ENCODE measurements around the gene PGAM5.

The PGAM5 gene

GRCh38 chr12:132710405-132711079, at the start of gene PGAM5:
Gene PGAM5, plus strand, starts transcription at chr12:132710842. Its CDS starts 35 bp downstream, at chr12:132710877.
- Mint-ChIP-seq H3K4me1 (peaks cover 9% of the 10 kb centered on the region), H3K4me3 (peak within 1 kb of the TSS; percentile 93 to 99 (median 99)), H3K9me3 (no peaks in the 10 kb centered on the region), H3K27me3 (ENCODE audit: low read depth) (no peaks in the 10 kb centered on the region), H3K36me3 (ENCODE audit: low read depth) (peaks cover 18% of the 10 kb centered on the region), H3K27ac (peak within 1 kb of the TSS; percentile 85 to 97 (median 96))
- no peak for TF ChIP-seq CTCF (IDR thresholded peaks at IDR 0.05; ENCODE audit: unreplicated experiment in 3 of 3)

- Mint-ChIP-seq H3K4me3 (no peak overlapping the region), H3K27me3 (ENCODE audit: low read depth) (no peaks in the 10 kb centered on the region), H3K36me3 (ENCODE audit: low read depth) (peaks cover 85% of the 10 kb centered on the region), H3K4me1 (no peaks in the 10 kb centered on the region), H3K27ac (no peak overlapping the region), H3K9me3 (no peaks in the 10 kb centered on the region)
- no peak for TF ChIP-seq CTCF (IDR thresholded peaks at IDR 0.05; ENCODE audit: unreplicated experiment in 3 of 3)
Observed at GRCh38 chr12:132660996-132661395, 49.6 kb upstream of the PGAM5 start.

GRCh38 chr12:132661972-132662371, 48.7 kb upstream of the PGAM5 start:
- Mint-ChIP-seq H3K36me3 (ENCODE audit: low read depth) (peaks cover 89% of the 10 kb centered on the region), H3K27ac (no peak overlapping the region), H3K9me3 (no peaks in the 10 kb centered on the region), H3K27me3 (ENCODE audit: low read depth) (no peaks in the 10 kb centered on the region), H3K4me3 (no peak overlapping the region), H3K4me1 (no peaks in the 10 kb centered on the region)
- no peak for TF ChIP-seq CTCF (IDR thresholded peaks at IDR 0.05; ENCODE audit: unreplicated experiment in 3 of 3)

GRCh38 chr12:132662901-132663755, 47.5 kb upstream of the PGAM5 start:
- no peak overlapping the region for H3K27ac Mint-ChIP-seq
- no peaks in the 10 kb centered on the region for H3K27me3 Mint-ChIP-seq (ENCODE audit: low read depth)
- H3K4me3 Mint-ChIP-seq = no peak overlapping the region
- no peaks in the 10 kb centered on the region for H3K9me3 Mint-ChIP-seq
- H3K4me1 Mint-ChIP-seq = no peaks in the 10 kb centered on the region
- H3K36me3 Mint-ChIP-seq (ENCODE audit: low read depth) = peaks cover 84% of the 10 kb centered on the region
- TF ChIP-seq CTCF (IDR thresholded peaks at IDR 0.05; ENCODE audit: unreplicated experiment in 3 of 3) = no peak

GRCh38 chr12:132664206-132665148, 46.2 kb upstream of the PGAM5 start:
- H3K4me3 Mint-ChIP-seq = no peak overlapping the region
- no peaks in the 10 kb centered on the region for H3K9me3 Mint-ChIP-seq
- no peaks in the 10 kb centered on the region for H3K27me3 Mint-ChIP-seq (ENCODE audit: low read depth)
- no peak for TF ChIP-seq CTCF (IDR thresholded peaks at IDR 0.05; ENCODE audit: unreplicated experiment in 3 of 3)
- H3K27ac Mint-ChIP-seq = no peak overlapping the region
- peaks cover 82% of the 10 kb centered on the region for H3K36me3 Mint-ChIP-seq (ENCODE audit: low read depth)
- no peaks in the 10 kb centered on the region for H3K4me1 Mint-ChIP-seq
